Measurements from ENCODE around the gene SGPP2.

GRCh38 chr2:222436040-222436413 is 11.7 kb downstream of the SGPP2 start:
- TF ChIP-seq CTCF (IDR thresholded peaks at IDR 0.05) = no peak
- TF ChIP-seq REST (IDR thresholded peaks at IDR 0.05) = no peak
- TF ChIP-seq CHD4 (IDR thresholded peaks at IDR 0.05; ENCODE audit: borderline replicate concordance) = no peak
- no peak for TF ChIP-seq HEYL (CRISPR knock-in tag; IDR thresholded peaks at IDR 0.05)
- no peak for TF ChIP-seq JUN (IDR thresholded peaks at IDR 0.05)
- no peak for TF ChIP-seq MAX (IDR thresholded peaks at IDR 0.05)
- TF ChIP-seq ESRRA (IDR thresholded peaks at IDR 0.05; ENCODE audit: borderline replicate concordance, low read length) = no peak
- TF ChIP-seq RFX5 (IDR thresholded peaks at IDR 0.05) = no peak
- TF ChIP-seq POLR2A (IDR thresholded peaks at IDR 0.05; ENCODE audit: low read length) = no peak
- TF ChIP-seq CEBPB (IDR thresholded peaks at IDR 0.05) = no peak
- no peak for TF ChIP-seq BCL3 (IDR thresholded peaks at IDR 0.05)
- TF ChIP-seq ZFP36 (IDR thresholded peaks at IDR 0.05; ENCODE audit: borderline replicate concordance, partially characterized antibody) = no peak
- no peak for TF ChIP-seq HOXB13 (CRISPR knock-in tag; IDR thresholded peaks at IDR 0.05; ENCODE audit: low read depth)

Data from A549 (cell line).